K562 (cell line): ENCODE results near the gene STAT6. TPM values are rescaled to one million over a fixed set of nuclear protein-coding genes. Genes with fewer than 3 reads are reported as not detected.
A peak's percentile ranks its signal among the peaks of the same experiment; 100 is the strongest.

Experiments
- ATAC-seq: fragments of 200-7000 bp; cut with Tn5 transposase; 3 replicates; pipeline ENCODE4 v1.9.1; 2020; ENCODE audit warnings: moderate library complexity
- BruUV-seq: library from RNA; stranded (reverse); fragments of 400-500 nt; replicated peaks from 2 replicates; lab custom pipeline; 2021; lab: Mats Ljungman, UMichigan
- CTCF ChIA-PET: fragments of 300-600 bp; formaldehyde crosslinking; extraction: SDS; loops from one replicate; lab custom pipeline; 2021; ENCODE audit warnings: low intra/inter-chr PET ratio; lab: Yijun Ruan, JAX
- POLR2A ChIA-PET: fragments of 300-600, 350-650 bp; sonication (Branson Sonifier 250); formaldehyde crosslinking; extraction: SDS; loops from one replicate; lab custom pipeline; 2021; ENCODE audit warnings: antibody characterized with exemption, inconsistent platforms; lab: Yijun Ruan, JAX
- DNase-seq, 4 experiments: peaks; one replicate each; pipeline versions ENCODE4 v3.0.0 to v3.0.0-alpha.2; 2011 to 2018; ENCODE audit warnings: low spot score in 3 of 4, mixed read lengths in 3 of 4; ENCODE audit errors: extremely low read depth in 1 of 4
- FAIRE-seq: peaks from 2 replicates; lab custom pipeline; 2011; peaks lifted over from hg19 to GRCh38; lab: Jason Lieb, UNC
- H2AFZ ChIP-seq: 2 replicates; pipeline ENCODE4 v1.6.0; 2011; ENCODE audit warnings: low read depth, low read length, control low read depth, inconsistent platforms
- H3K27ac ChIP-seq: fragments of 200-600 bp; 3 replicates; pipeline ENCODE4 v1.8.0; 2011; ENCODE audit warnings: low read depth, mild to moderate bottlenecking, control low read depth, inconsistent platforms, low read length, moderate library complexity, mixed read lengths; ENCODE audit errors: extremely low read depth
- H3K27me3 ChIP-seq, 2 experiments: fragments of 300-600 bp in 1 of 2; 2 replicates in 1 of 2; 3 replicates in 1 of 2; pipeline versions ENCODE4 v1.6.0 to v1.8.0; 2011; ENCODE audit warnings: inconsistent platforms in 2 of 2, low read length in 2 of 2, mild to moderate bottlenecking in 1 of 2, mixed read lengths in 1 of 2, moderate library complexity in 1 of 2; ENCODE audit not compliant: control insufficient read depth in 2 of 2, insufficient read depth in 2 of 2
- H3K36me3 ChIP-seq: fragments of 300-600 bp; 3 replicates; pipeline ENCODE4 v1.8.0; 2011; ENCODE audit warnings: mild to moderate bottlenecking, low read length, inconsistent platforms; ENCODE audit not compliant: control insufficient read depth, insufficient read depth
- H3K4me1 ChIP-seq, 2 experiments: fragments of 200-600 bp in 1 of 2; replicated peaks in 1 of 2; 2 replicates in 1 of 2; 3 replicates in 1 of 2; pipeline versions ENCODE4 v1.5.1 to v1.8.0; 2011; ENCODE audit warnings: inconsistent platforms in 2 of 2, low read length in 2 of 2, mild to moderate bottlenecking in 1 of 2, mixed read lengths in 1 of 2, moderate library complexity in 1 of 2; ENCODE audit not compliant: control insufficient read depth in 2 of 2, insufficient read depth in 2 of 2
- H3K4me2 ChIP-seq: 2 replicates; pipeline ENCODE4 v1.6.1; 2011; ENCODE audit warnings: low read length, control low read depth, inconsistent platforms, mixed read lengths; ENCODE audit not compliant: insufficient read depth
- H3K4me3 ChIP-seq: fragments of 200-600 bp; sonication (generic), shearing (Covaris generic); 2 replicates; pipeline ENCODE4 v1.5.1; 2016; ENCODE audit warnings: control low read depth, inconsistent platforms
- H3K79me2 ChIP-seq: fragments of 200-600 bp; 3 replicates; pipeline ENCODE4 v1.8.0; 2011; ENCODE audit warnings: low read length, inconsistent platforms; ENCODE audit not compliant: control insufficient read depth, insufficient read depth
- H3K9ac ChIP-seq, 2 experiments: 2 replicates each; pipeline versions ENCODE4 v1.6.0 to v1.6.1; 2011; ENCODE audit warnings: low read depth in 2 of 2, low read length in 2 of 2, control low read depth in 1 of 2, inconsistent platforms in 1 of 2, mild to moderate bottlenecking in 1 of 2, mixed read lengths in 1 of 2; ENCODE audit not compliant: insufficient read depth in 1 of 2
- H3K9me1 ChIP-seq: one replicate; pipeline ENCODE4 v1.6.0; 2011; ENCODE audit warnings: inconsistent platforms, mild to moderate bottlenecking, low read length, moderate library complexity; ENCODE audit not compliant: control insufficient read depth, insufficient read depth
- H3K9me3 ChIP-seq: replicated peaks from 2 replicates; pipeline ENCODE4 v1.5.1; 2011; ENCODE audit warnings: low read depth, low read length, inconsistent platforms; ENCODE audit not compliant: control insufficient read depth, insufficient read depth
- H4K20me1 ChIP-seq: replicated peaks from 2 replicates; pipeline ENCODE4 v1.6.1; 2011; ENCODE audit warnings: low read length, inconsistent platforms, mixed read lengths; ENCODE audit not compliant: control insufficient read depth, insufficient read depth
- MTA1 ChIP-seq: fragments of 450-650 bp; IDR thresholded peaks from 2 replicates; pipeline ENCODE4 v1.6.1; 2017; ENCODE audit warnings: borderline replicate concordance
- NCOA4 ChIP-seq: fragments of 450-650 bp; IDR thresholded peaks from 2 replicates; pipeline ENCODE4 v1.6.1; 2018; ENCODE audit warnings: mild to moderate bottlenecking; ENCODE audit not compliant: partially characterized antibody
- ZNF133 ChIP-seq: fragments of 250-450 bp; sonication (Bioruptor Pico); IDR thresholded peaks from 2 replicates; pipeline ENCODE4 v1.4.0; 2020; ENCODE audit warnings: mild to moderate bottlenecking
- ZNF79 ChIP-seq: fragments of 250-450 bp; sonication (Bioruptor Pico); IDR thresholded peaks from 2 replicates; pipeline ENCODE4 v1.4.0; 2020; ENCODE audit warnings: low read depth, mild to moderate bottlenecking, moderate library complexity
- WGBS: fragments of 100-300 bp; shearing (Covaris generic); methylation state at CpG from one replicate; pipeline ENCODE4 v1.1.6; 2016; ENCODE audit warnings: low coverage, mixed read lengths; ENCODE audit not compliant: insufficient coverage; ENCODE audit errors: missing lambda C conversion rate; 5-methylcytosine and 5-hydroxymethylcytosine counted together
- in situ Hi-C: fragments of 300-500 bp; cut with MboI; formaldehyde crosslinking; loops from 4 replicates; pipeline ENCODE4 v1.15.0; 2018; ENCODE audit warnings: inconsistent platforms, mixed read lengths
- intact Hi-C: fragments of 100-400 bp; cut with micrococcal nuclease; formaldehyde crosslinking; loops from 2 replicates; pipeline ENCODE4 v1.14.2; 2022
- polyA plus RNA-seq, 8 experiments: library from polyadenylated mRNA; depleted of rRNA in 4 of 8; stranded (reverse) in 5 of 8; unstranded in 3 of 8; fragments of >200 nt; fragmentation: Nextera tagmentation in 2 of 8; fragmentation: Illumina TruSeq in 1 of 8; extraction: Ambion mirVana in 2 of 8; extraction: Trizol in 1 of 8; gene quantifications; 2 replicates each; pipeline versions ENCODE4 v1.2.1 to v1.2.3, GENCODE V29; 2011 to 2014; ENCODE audit warnings: inconsistent platforms in 1 of 8, missing spikeins in 1 of 8
- total RNA-seq, 7 experiments: library from RNA; depleted of rRNA in 6 of 7; stranded (reverse); fragments of >200 nt in 6 of 7; fragmentation: Illumina TruSeq in 2 of 7; extraction: Trizol in 2 of 7; gene quantifications; 2 replicates each; pipeline versions ENCODE4 v1.2.1 to v1.2.3, GENCODE V29; 2011 to 2021; ENCODE audit warnings: low replicate concordance in 1 of 7

STAT6 gene
- total and polyA plus RNA-seq, 9 of the 15 experiments (the other 6 are each of a cell fraction or from before 2014, with no cell fraction given), result 2.4 to 49.5 (median 26.5) TPM

DNA sequence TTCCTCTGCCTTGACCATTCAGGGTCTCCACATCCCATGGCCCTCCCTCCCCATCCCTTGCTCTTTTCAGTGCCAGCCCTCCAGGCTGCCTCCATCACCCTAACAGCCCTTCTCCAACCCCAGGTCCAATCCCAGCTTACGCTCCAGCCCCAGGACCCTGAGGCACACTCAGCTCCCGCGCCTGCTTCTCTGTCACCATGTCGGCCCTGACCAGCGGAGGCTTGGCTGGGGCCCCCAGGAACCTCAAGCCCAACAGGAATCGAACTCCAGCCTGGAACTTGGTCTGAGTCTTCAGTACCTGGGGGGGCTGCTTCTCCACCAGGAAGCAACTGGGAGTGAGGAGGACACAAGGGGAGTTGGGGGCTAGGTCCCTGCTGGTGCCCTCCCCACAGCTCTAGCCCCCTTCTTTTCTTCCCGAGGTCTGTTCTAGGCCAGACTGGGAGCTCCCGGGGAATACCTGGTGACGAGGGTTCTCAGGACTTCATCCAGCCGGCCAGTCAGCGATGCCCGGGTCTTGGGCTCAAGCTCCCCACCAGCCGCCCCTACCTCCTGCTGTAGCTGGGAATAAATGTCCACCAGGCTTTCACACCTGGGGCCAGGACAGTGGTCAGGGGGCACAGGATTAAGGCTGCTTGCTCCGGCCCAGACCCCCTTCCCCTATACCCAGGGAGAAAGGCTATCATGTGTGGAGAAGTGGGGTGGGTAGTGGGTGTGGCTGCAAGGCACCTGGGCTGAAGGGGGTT lies 6.0 kb downstream of the STAT6 start:
- FAIRE-seq (no peak), ATAC-seq (no peak), DNase-seq (peak in 1 of 4 experiments; percentile 4)
- ChIA-PET CTCF (no interaction called here), POLR2A (interaction anchor here (2.2 kb wide), 1 partner anchor 9 kb away, joined by 7 read pairs; no protein-coding TSS in a partner anchor)
- Histone ChIP-seq H3K4me2 (no peak overlapping the region), H3K27me3 (no peaks in the 10 kb centered on the region), H3K36me3 (peaks cover 39% of the 10 kb centered on the region), H2AFZ (no peak overlapping the region), H3K4me1 (peaks cover 29 to 56% of the 10 kb centered on the region in 2 experiments), H3K9ac (no peak overlapping the region), H3K4me3 (no peak overlapping the region), H3K79me2 (peaks cover 4% of the 10 kb centered on the region; the same call in 1 of the 3 replicates), H3K9me1 (no peaks in the 10 kb centered on the region), H4K20me1 (no peaks in the 10 kb centered on the region), H3K9me3 (no peaks in the 10 kb centered on the region), H3K27ac (no peak overlapping the region)
- in situ Hi-C loops, result no loop called here
- BruUV-seq, result no TSS peak
- intact Hi-C loops, result no loop called here
- 91% methylated on average over 12 of the region's 14 CpGs for WGBS
- no peak for TF ChIP-seq ZNF133
- TF ChIP-seq NCOA4, result no peak
- TF ChIP-seq ZNF79 (CRISPR knock-in tag), result no peak
- no peak for TF ChIP-seq MTA1
